G401.6 (cell line): ENCODE measurements around the gene RAI2.

Experiments
- FAIRE-seq: peaks from 2 replicates; lab custom pipeline; 2012; peaks lifted over from hg19 to GRCh38; lab: Jason Lieb, UNC

The RAI2 gene

GRCh38 chrX:17779434-17779833 is 81.7 kb downstream of the RAI2 start:
- no peak for FAIRE-seq

GRCh38 chrX:17778997-17779396 is 82.1 kb downstream of the RAI2 start:
- FAIRE-seq: no peak

GRCh38 chrX:17774053-17774452 is 87.0 kb downstream of the RAI2 start:
- no peak for FAIRE-seq

GRCh38 chrX:17773221-17773876 is 87.7 kb downstream of the RAI2 start:
- FAIRE-seq: no peak

- FAIRE-seq: no peak
These were observed 91.3 kb downstream of the RAI2 start for GRCh38 chrX:17769701-17770269.

GRCh38 chrX:17768997-17769396 is 92.1 kb downstream of the RAI2 start:
- no peak for FAIRE-seq

- FAIRE-seq: no peak
These were observed 93.4 kb downstream of the RAI2 start for GRCh38 chrX:17767734-17768133.

- no peak for FAIRE-seq
These were observed 101.1 kb downstream of the RAI2 start for GRCh38 chrX:17759990-17760389.

GRCh38 chrX:17758382-17758781 is 102.7 kb downstream of the RAI2 start:
- FAIRE-seq: no peak

- no peak for FAIRE-seq
These were observed 110.7 kb downstream of the RAI2 start for GRCh38 chrX:17750436-17750835.
